Activated T-helper 17 cell treated with anti-CD3 and anti-CD28 coated beads, Interleukin-2, amount 50 U/mL, for 72 hours (primary cell): ENCODE results near the gene DAB1. TPM values are rescaled to one million over a fixed set of nuclear protein-coding genes. Genes with fewer than 3 reads are reported as not detected.
"Not testable (repeated sequence)": the region's sequence is repeated elsewhere in the genome, so short reads cannot be mapped to it uniquely, and the experiment has no call there.

Experiments used
- ATAC-seq: fragments of 150-1000 bp; cut with Tn5 transposase; replicated peaks from 2 replicates; pipeline ENCODE4 v1.10.0; 2021; ENCODE audit warnings: mild to moderate bottlenecking, moderate library complexity
- H3K27ac Mint-ChIP-seq: one replicate; pipeline ENCODE4 v1.8.0; 2022; ENCODE audit warnings: mixed read lengths
- H3K27me3 Mint-ChIP-seq: one replicate; pipeline ENCODE4 v1.8.0; 2022; ENCODE audit warnings: mixed read lengths
- H3K36me3 Mint-ChIP-seq: one replicate; pipeline ENCODE4 v1.8.0; 2022; ENCODE audit warnings: low read depth, mild to moderate bottlenecking, mixed read lengths
- H3K4me1 Mint-ChIP-seq: one replicate; pipeline ENCODE4 v1.8.0; 2022; ENCODE audit warnings: mixed read lengths
- H3K4me3 Mint-ChIP-seq: one replicate; pipeline ENCODE4 v1.8.0; 2022; ENCODE audit warnings: mild to moderate bottlenecking, mixed read lengths
- H3K9me3 Mint-ChIP-seq: one replicate; pipeline ENCODE4 v1.8.0; 2022; ENCODE audit warnings: mixed read lengths
- total RNA-seq, 2 donors: library from RNA; stranded (reverse); gene quantifications; one replicate each; pipeline ENCODE4 v1.2.3, GENCODE V29; 2022

Gene DAB1
- total RNA-seq, 2 donors from 2014 or later: 1.7 to 2.7 TPM

- Mint-ChIP-seq H3K4me1 (no peaks in the 10 kb centered on the region), H3K9me3 (no peaks in the 10 kb centered on the region), H3K36me3 (no peaks in the 10 kb centered on the region), H3K27ac (no peak overlapping the region), H3K4me3 (no peak overlapping the region), H3K27me3 (no peaks in the 10 kb centered on the region)
- no peak for ATAC-seq
Observed at GRCh38 chr1:57111175-57111574, 312.7 kb downstream of the DAB1 start.

GRCh38 chr1:57109883-57110282 is 314.0 kb downstream of the DAB1 start:
- ATAC-seq: no peak
- H3K4me1 Mint-ChIP-seq: no peaks in the 10 kb centered on the region
- H3K27ac Mint-ChIP-seq: no peak overlapping the region
- H3K36me3 Mint-ChIP-seq: no peaks in the 10 kb centered on the region
- H3K27me3 Mint-ChIP-seq: no peaks in the 10 kb centered on the region
- no peak overlapping the region for H3K4me3 Mint-ChIP-seq
- no peaks in the 10 kb centered on the region for H3K9me3 Mint-ChIP-seq

GRCh38 chr1:57109247-57109646 is 314.6 kb downstream of the DAB1 start:
- Mint-ChIP-seq H3K36me3 (no peaks in the 10 kb centered on the region), H3K4me1 (no peaks in the 10 kb centered on the region), H3K9me3 (no peaks in the 10 kb centered on the region), H3K27me3 (no peaks in the 10 kb centered on the region), H3K4me3 (no peak overlapping the region), H3K27ac (no peak overlapping the region)
- ATAC-seq: no peak

GRCh38 chr1:57106296-57106695 is 317.6 kb downstream of the DAB1 start:
- Mint-ChIP-seq H3K36me3 (no peaks in the 10 kb centered on the region), H3K9me3 (no peaks in the 10 kb centered on the region), H3K27ac (no peak overlapping the region), H3K4me3 (no peak overlapping the region), H3K27me3 (no peaks in the 10 kb centered on the region), H3K4me1 (no peaks in the 10 kb centered on the region)
- no peak for ATAC-seq

- no peaks in the 10 kb centered on the region for H3K27me3 Mint-ChIP-seq
- no peak overlapping the region for H3K27ac Mint-ChIP-seq
- no peaks in the 10 kb centered on the region for H3K9me3 Mint-ChIP-seq
- ATAC-seq: no peak
- no peak overlapping the region for H3K4me3 Mint-ChIP-seq
- H3K4me1 Mint-ChIP-seq: no peaks in the 10 kb centered on the region
- H3K36me3 Mint-ChIP-seq: no peaks in the 10 kb centered on the region
Observed at GRCh38 chr1:57102561-57103326, 321.1 kb downstream of the DAB1 start.

- Mint-ChIP-seq H3K4me1 (no peaks in the 10 kb centered on the region), H3K4me3 (no peak overlapping the region)
- no peak for ATAC-seq
Observed at GRCh38 chr1:57101209-57101608, 322.7 kb downstream of the DAB1 start.

GRCh38 chr1:57094749-57095148 is 329.1 kb downstream of the DAB1 start:
- no peaks in the 10 kb centered on the region for H3K36me3 Mint-ChIP-seq
- peak; percentile 29 for ATAC-seq
- H3K4me3 Mint-ChIP-seq: no peak overlapping the region
- no peak overlapping the region for H3K27ac Mint-ChIP-seq
- H3K27me3 Mint-ChIP-seq: no peaks in the 10 kb centered on the region
- no peaks in the 10 kb centered on the region for H3K4me1 Mint-ChIP-seq
- no peaks in the 10 kb centered on the region for H3K9me3 Mint-ChIP-seq

More at GRCh38 chr1:57101209-57101608, 322.7 kb downstream of the DAB1 start:
- H3K27ac Mint-ChIP-seq: no peak overlapping the region
- H3K9me3 Mint-ChIP-seq: no peaks in the 10 kb centered on the region
- H3K27me3 Mint-ChIP-seq: no peaks in the 10 kb centered on the region
- no peaks in the 10 kb centered on the region for H3K36me3 Mint-ChIP-seq

- H3K4me3 Mint-ChIP-seq: no peak overlapping the region
- ATAC-seq: no peak
- H3K27me3 Mint-ChIP-seq: no peaks in the 10 kb centered on the region
- H3K27ac Mint-ChIP-seq: no peak overlapping the region
- no peaks in the 10 kb centered on the region for H3K36me3 Mint-ChIP-seq
- H3K4me1 Mint-ChIP-seq: no peaks in the 10 kb centered on the region
- H3K9me3 Mint-ChIP-seq: no peaks in the 10 kb centered on the region
Observed at GRCh38 chr1:57093122-57093521, 330.7 kb downstream of the DAB1 start.

- H3K27me3 Mint-ChIP-seq: no peaks in the 10 kb centered on the region
- no peaks in the 10 kb centered on the region for H3K36me3 Mint-ChIP-seq
- no peaks in the 10 kb centered on the region for H3K4me1 Mint-ChIP-seq
- ATAC-seq: no peak
- H3K4me3 Mint-ChIP-seq: no peak overlapping the region
- no peak overlapping the region for H3K27ac Mint-ChIP-seq
- no peaks in the 10 kb centered on the region for H3K9me3 Mint-ChIP-seq
Observed at GRCh38 chr1:57091642-57092041, 332.2 kb downstream of the DAB1 start.

- Mint-ChIP-seq H3K27ac (no peak overlapping the region), H3K4me1 (no peaks in the 10 kb centered on the region), H3K27me3 (no peaks in the 10 kb centered on the region), H3K9me3 (no peaks in the 10 kb centered on the region), H3K4me3 (no peak overlapping the region), H3K36me3 (no peaks in the 10 kb centered on the region)
- ATAC-seq: no peak
Observed at GRCh38 chr1:57089855-57090254, 334.0 kb downstream of the DAB1 start.

- no peak overlapping the region for H3K27ac Mint-ChIP-seq
- ATAC-seq: no peak
- H3K9me3 Mint-ChIP-seq: no peaks in the 10 kb centered on the region
- no peak overlapping the region for H3K4me3 Mint-ChIP-seq
- no peaks in the 10 kb centered on the region for H3K36me3 Mint-ChIP-seq
- no peaks in the 10 kb centered on the region for H3K27me3 Mint-ChIP-seq
- H3K4me1 Mint-ChIP-seq: no peaks in the 10 kb centered on the region
Observed at GRCh38 chr1:57089221-57089620, 334.6 kb downstream of the DAB1 start.

GRCh38 chr1:57088653-57089052 is 335.2 kb downstream of the DAB1 start:
- no peaks in the 10 kb centered on the region for H3K9me3 Mint-ChIP-seq
- no peak overlapping the region for H3K4me3 Mint-ChIP-seq
- H3K36me3 Mint-ChIP-seq: no peaks in the 10 kb centered on the region
- no peaks in the 10 kb centered on the region for H3K27me3 Mint-ChIP-seq
- no peak for ATAC-seq
- H3K27ac Mint-ChIP-seq: no peak overlapping the region
- H3K4me1 Mint-ChIP-seq: no peaks in the 10 kb centered on the region

GRCh38 chr1:57087660-57088059 is 336.2 kb downstream of the DAB1 start:
- H3K27me3 Mint-ChIP-seq, H3K27ac Mint-ChIP-seq, H3K36me3 Mint-ChIP-seq, ATAC-seq, H3K4me3 Mint-ChIP-seq, H3K9me3 Mint-ChIP-seq, H3K4me1 Mint-ChIP-seq: not testable (repeated sequence)

- Mint-ChIP-seq H3K9me3 (no peaks in the 10 kb centered on the region), H3K36me3 (no peaks in the 10 kb centered on the region), H3K4me1 (no peaks in the 10 kb centered on the region), H3K4me3 (no peak overlapping the region), H3K27ac (no peak overlapping the region), H3K27me3 (no peaks in the 10 kb centered on the region)
- ATAC-seq: no peak
Observed at GRCh38 chr1:57086154-57086553, 337.7 kb downstream of the DAB1 start.

GRCh38 chr1:57084701-57085100 is 339.2 kb downstream of the DAB1 start:
- Mint-ChIP-seq H3K36me3 (no peaks in the 10 kb centered on the region), H3K4me1 (no peaks in the 10 kb centered on the region), H3K27me3 (no peaks in the 10 kb centered on the region), H3K4me3 (no peak overlapping the region), H3K9me3 (no peaks in the 10 kb centered on the region), H3K27ac (no peak overlapping the region)
- ATAC-seq: no peak
